Duodenal mucosa (tissue), 2 donors: ENCODE results near the gene RAB6C.
"Not testable (repeated sequence)": the region's sequence is repeated elsewhere in the genome, so short reads cannot be mapped to it uniquely, and the experiment has no call there.

Source experiments
- H3K27ac ChIP-seq: one replicate; pipeline ENCODE4 v1.7.0; 2013; ENCODE audit warnings: low read depth, low read length
- H3K27me3 ChIP-seq, 2 donors: one replicate each; pipeline ENCODE4 v1.7.0; 2013; ENCODE audit warnings: low read length in 2 of 2, control low read depth in 1 of 2; ENCODE audit not compliant: insufficient read depth in 2 of 2, control insufficient read depth in 1 of 2
- H3K36me3 ChIP-seq, 2 donors: one replicate each; pipeline ENCODE4 v1.7.0; 2013; ENCODE audit warnings: low read length in 2 of 2, control low read depth in 1 of 2; ENCODE audit not compliant: insufficient read depth in 2 of 2, control insufficient read depth in 1 of 2
- H3K4me1 ChIP-seq, 2 donors: one replicate each; pipeline ENCODE4 v1.7.0; 2013; ENCODE audit warnings: low read length in 2 of 2, control low read depth in 1 of 2; ENCODE audit not compliant: insufficient read depth in 2 of 2, control insufficient read depth in 1 of 2
- H3K4me3 ChIP-seq, 2 donors: one replicate each; pipeline ENCODE4 v1.7.0; 2013; ENCODE audit warnings: low read length in 2 of 2, low read depth in 1 of 2
- H3K9ac ChIP-seq, 2 donors: one replicate each; pipeline ENCODE4 v1.7.0; 2013; ENCODE audit warnings: low read length in 2 of 2, low read depth in 1 of 2
- H3K9me3 ChIP-seq, 2 donors: one replicate each; pipeline ENCODE4 v1.7.0; 2013; ENCODE audit warnings: low read length in 2 of 2, control low read depth in 1 of 2; ENCODE audit not compliant: control insufficient read depth in 1 of 2

The RAB6C gene

GRCh38 chr2:129992415-129993006 is 13.0 kb downstream of the RAB6C start:
- H3K4me1 ChIP-seq, H3K4me3 ChIP-seq: not testable (repeated sequence)

GRCh38 chr2:129993151-129993550 is 13.7 kb downstream of the RAB6C start:
- not testable (repeated sequence) for H3K36me3 ChIP-seq, H3K27ac ChIP-seq, H3K4me1 ChIP-seq, H3K9ac ChIP-seq, H3K27me3 ChIP-seq, H3K9me3 ChIP-seq, H3K4me3 ChIP-seq

More at GRCh38 chr2:129992415-129993006, 13.0 kb downstream of the RAB6C start:
- not testable (repeated sequence) for H3K27me3 ChIP-seq, H3K36me3 ChIP-seq, H3K27ac ChIP-seq, H3K9ac ChIP-seq, H3K9me3 ChIP-seq

- not testable (repeated sequence) for H3K9me3 ChIP-seq, H3K4me3 ChIP-seq, H3K36me3 ChIP-seq, H3K27me3 ChIP-seq, H3K9ac ChIP-seq, H3K27ac ChIP-seq, H3K4me1 ChIP-seq
Observed at GRCh38 chr2:129996657-129997237, 17.3 kb downstream of the RAB6C start.

- not testable (repeated sequence) for H3K4me3 ChIP-seq, H3K9me3 ChIP-seq, H3K4me1 ChIP-seq, H3K9ac ChIP-seq, H3K36me3 ChIP-seq, H3K27me3 ChIP-seq, H3K27ac ChIP-seq
Observed at GRCh38 chr2:129998771-129999170, 19.3 kb downstream of the RAB6C start.

- not testable (repeated sequence) for H3K4me3 ChIP-seq, H3K27me3 ChIP-seq, H3K9ac ChIP-seq, H3K36me3 ChIP-seq, H3K9me3 ChIP-seq, H3K27ac ChIP-seq, H3K4me1 ChIP-seq
Observed at GRCh38 chr2:130005862-130006261, 26.4 kb downstream of the RAB6C start.

- H3K9ac ChIP-seq, H3K9me3 ChIP-seq, H3K4me3 ChIP-seq, H3K27me3 ChIP-seq, H3K27ac ChIP-seq, H3K36me3 ChIP-seq, H3K4me1 ChIP-seq: not testable (repeated sequence)
Observed at GRCh38 chr2:130016701-130017100, 37.2 kb downstream of the RAB6C start.

GRCh38 chr2:130019402-130019801 is 39.9 kb downstream of the RAB6C start:
- Histone ChIP-seq H3K27ac (no peak overlapping the region), H3K4me1 (no peaks in the 10 kb centered on the region), H3K9ac (no peak overlapping the region), H3K9me3 (peaks cover 0 to 4% of the 10 kb centered on the region in 2 donors), H3K27me3 (no peaks in the 10 kb centered on the region), H3K36me3 (no peaks in the 10 kb centered on the region), H3K4me3 (no peak overlapping the region)

GRCh38 chr2:130020069-130020468 is 40.6 kb downstream of the RAB6C start:
- H3K36me3 ChIP-seq, H3K9ac ChIP-seq, H3K4me1 ChIP-seq, H3K27ac ChIP-seq, H3K4me3 ChIP-seq, H3K9me3 ChIP-seq, H3K27me3 ChIP-seq: not testable (repeated sequence)

- H3K27ac ChIP-seq, H3K9ac ChIP-seq, H3K27me3 ChIP-seq: not testable (repeated sequence)
Observed at GRCh38 chr2:130025931-130026330, 46.5 kb downstream of the RAB6C start.

More at GRCh38 chr2:130025931-130026330, 46.5 kb downstream of the RAB6C start:
- not testable (repeated sequence) for H3K4me1 ChIP-seq, H3K36me3 ChIP-seq, H3K9me3 ChIP-seq, H3K4me3 ChIP-seq
